HepG2 (cell line): ENCODE results near the gene THOC1. TPM values are rescaled to one million over a fixed set of nuclear protein-coding genes. Genes with fewer than 3 reads are reported as not detected.

Experiments used
- ATAC-seq: fragments of 200-7000 bp; cut with Tn5 transposase; 3 replicates; pipeline ENCODE4 v1.9.1; 2020; ENCODE audit warnings: mild to moderate bottlenecking, moderate library complexity
- BruUV-seq: library from RNA; stranded (reverse); fragments of 400-500 nt; replicated peaks from 2 replicates; lab custom pipeline; 2021; lab: Mats Ljungman, UMichigan
- CTCF ChIA-PET: fragments of 300-600 bp; formaldehyde crosslinking; extraction: SDS; loops from one replicate; lab custom pipeline; 2021; ENCODE audit warnings: low total read pairs, inconsistent platforms, low intra/inter-chr PET ratio; lab: Yijun Ruan, JAX
- POLR2A ChIA-PET: fragments of 350-600 bp; sonication (Branson Sonifier 250); formaldehyde crosslinking; loops from one replicate; lab custom pipeline; 2020; ENCODE audit warnings: antibody characterized with exemption, inconsistent platforms; lab: Yijun Ruan, JAX
- DNase-seq: peaks from one replicate; pipeline ENCODE4 v3.0.0-alpha.2; 2015; ENCODE audit warnings: low spot score
- FAIRE-seq: peaks from 3 replicates; lab custom pipeline; 2011; peaks lifted over from hg19 to GRCh38; lab: Jason Lieb, UNC
- H2AFZ ChIP-seq: one replicate; pipeline ENCODE4 v1.6.1; 2011; ENCODE audit warnings: low read length, inconsistent platforms
- H3K27ac ChIP-seq: fragments of 300-600 bp; 3 replicates; pipeline ENCODE4 v1.8.0; 2011; ENCODE audit warnings: mixed run types, mild to moderate bottlenecking, mixed read lengths, low read length, inconsistent platforms; ENCODE audit not compliant: insufficient read depth; ENCODE audit errors: extremely low read length
- H3K27me3 ChIP-seq, 2 experiments: fragments of 200-600 bp in 1 of 2; 2 replicates in 1 of 2; 3 replicates in 1 of 2; pipeline versions ENCODE4 v1.6.0 to v1.8.0; 2011; ENCODE audit warnings: low read length in 2 of 2, mild to moderate bottlenecking in 2 of 2, moderate library complexity in 2 of 2, inconsistent platforms in 1 of 2; ENCODE audit not compliant: insufficient read depth in 2 of 2, control insufficient read depth in 1 of 2
- H3K36me3 ChIP-seq, 2 experiments: fragments of 200-600 bp in 1 of 2; replicated peaks in 1 of 2; 2 replicates in 1 of 2; 3 replicates in 1 of 2; pipeline versions ENCODE4 v1.5.1 to v1.8.0; 2011; ENCODE audit warnings: low read length in 2 of 2, inconsistent platforms in 1 of 2; ENCODE audit not compliant: insufficient read depth in 2 of 2, control insufficient read depth in 1 of 2
- H3K4me1 ChIP-seq: 2 replicates; pipeline ENCODE4 v1.5.1; 2012; ENCODE audit warnings: low read length, inconsistent platforms; ENCODE audit not compliant: insufficient read depth
- H3K4me2 ChIP-seq: 2 replicates; pipeline ENCODE4 v1.6.0; 2011; ENCODE audit warnings: low read depth, low read length, inconsistent platforms
- H3K4me3 ChIP-seq, 3 experiments: fragments of 200-600 bp in 1 of 3; sonication (generic), shearing (Covaris generic) in 1 of 3; replicated peaks in 1 of 3; 2 replicates each; pipeline ENCODE4 v1.5.1; 2011 to 2016; ENCODE audit warnings: low read length in 3 of 3, inconsistent platforms in 2 of 3, low read depth in 2 of 3, mild to moderate bottlenecking in 2 of 3, control low read depth in 1 of 3, mixed read lengths in 1 of 3; ENCODE audit not compliant: insufficient read depth in 1 of 3
- H3K79me2 ChIP-seq: one replicate; pipeline ENCODE4 v1.6.1; 2011; ENCODE audit warnings: low read length, inconsistent platforms; ENCODE audit not compliant: insufficient read depth
- H3K9ac ChIP-seq: 2 replicates; pipeline ENCODE4 v1.6.0; 2011; ENCODE audit warnings: mild to moderate bottlenecking, low read depth, low read length, inconsistent platforms; ENCODE audit not compliant: insufficient read depth
- H3K9me3 ChIP-seq: 2 replicates; pipeline ENCODE4 v1.5.1; 2012; ENCODE audit warnings: mild to moderate bottlenecking, low read length
- H4K20me1 ChIP-seq: 2 replicates; pipeline ENCODE4 v1.6.0; 2011; ENCODE audit warnings: inconsistent platforms, mild to moderate bottlenecking, low read length, moderate library complexity; ENCODE audit not compliant: insufficient read depth
- CEBPG ChIP-seq: IDR thresholded peaks from 2 replicates; pipeline ENCODE4 v1.6.1; 2016
- CHD2 ChIP-seq: IDR thresholded peaks from 2 replicates; pipeline ENCODE4 v1.6.1; 2011; ENCODE audit warnings: low read depth, low read length, improper control_type of control experiment
- GATAD2A ChIP-seq: IDR thresholded peaks from 2 replicates; pipeline ENCODE4 v1.6.1; 2016
- MYNN ChIP-seq: sonication (generic); formaldehyde crosslinking; IDR thresholded peaks from 2 replicates; pipeline ENCODE4 v1.4.0; 2020; ENCODE audit warnings: mild to moderate bottlenecking, low read depth, missing genetic modification reagents
- PBX3 ChIP-seq: sonication (generic); formaldehyde crosslinking; IDR thresholded peaks from 2 replicates; pipeline ENCODE4 v1.8.1; 2023; ENCODE audit warnings: missing genetic modification reagents, inconsistent platforms, borderline replicate concordance
- PRDM4 ChIP-seq: sonication (generic); formaldehyde crosslinking; IDR thresholded peaks from 2 replicates; pipeline ENCODE4 v1.9.0; 2021; ENCODE audit warnings: missing genetic modification reagents, borderline replicate concordance
- RARG ChIP-seq: sonication (generic); formaldehyde crosslinking; IDR thresholded peaks from 2 replicates; pipeline ENCODE4 v1.4.0; 2020; ENCODE audit warnings: low read depth, mild to moderate bottlenecking, missing genetic modification reagents
- SOX6 ChIP-seq, 2 experiments: fragments of 450-650 bp in 1 of 2; sonication (generic) in 1 of 2; formaldehyde crosslinking in 1 of 2; IDR thresholded peaks; 2 replicates each; pipeline versions ENCODE4 v1.4.0 to v1.6.1; 2017 to 2020; ENCODE audit warnings: antibody characterized with exemption in 1 of 2, mild to moderate bottlenecking in 1 of 2, missing genetic modification reagents in 1 of 2
- TCF7L2 ChIP-seq: IDR thresholded peaks from 2 replicates; pipeline ENCODE4 v1.6.1; 2011; ENCODE audit warnings: mild to moderate bottlenecking, low read depth, low read length, moderate library complexity
- ZFP36 ChIP-seq: fragments of 150-350 bp; IDR thresholded peaks from 2 replicates; pipeline ENCODE4 v1.6.1; 2018; ENCODE audit warnings: borderline replicate concordance, low read length, low read depth; ENCODE audit not compliant: partially characterized antibody
- ZNF205 ChIP-seq: IDR thresholded peaks from 2 replicates; pipeline ENCODE4 v1.6.1; 2018; ENCODE audit warnings: missing biosample characterization, missing genetic modification reagents
- ZNF446 ChIP-seq: sonication (generic); formaldehyde crosslinking; IDR thresholded peaks from 2 replicates; pipeline ENCODE4 v1.5.0; 2020; ENCODE audit warnings: mild to moderate bottlenecking, missing genetic modification reagents
- ZNF567 ChIP-seq: sonication (generic); formaldehyde crosslinking; IDR thresholded peaks from 2 replicates; pipeline ENCODE4 v1.8.1; 2023; ENCODE audit warnings: mild to moderate bottlenecking, missing genetic modification reagents, borderline replicate concordance
- WGBS: methylation state at CpG from one replicate; pipeline ENCODE4 v1.1.6; 2017; ENCODE audit warnings: low lambda C conversion rate; 5-methylcytosine and 5-hydroxymethylcytosine counted together
- in situ Hi-C: cut with HindIII; loops from 2 replicates; pipeline ENCODE4 v1.10.0; 2017; ENCODE audit warnings: low pct_unique_long_range_greater_than_20kb; ENCODE audit not compliant: extremely low pct_ligation_motif_present
- intact Hi-C: fragments of 100-400 bp; cut with micrococcal nuclease; formaldehyde crosslinking; loops from one replicate; pipeline ENCODE4 v1.10.0; 2022; ENCODE audit not compliant: unreplicated experiment
- polyA plus RNA-seq, 8 experiments: library from polyadenylated mRNA; depleted of rRNA in 3 of 8; stranded (reverse) in 7 of 8; unstranded in 1 of 8; fragments of >200 nt; fragmentation: Illumina TruSeq in 4 of 8; extraction: Trizol in 4 of 8; gene quantifications; 2 replicates each; pipeline versions ENCODE4 v1.2.1 to v1.2.3, GENCODE V29; 2011 to 2016; ENCODE audit warnings: low read depth in 4 of 8, missing spikeins in 1 of 8, mixed read lengths in 1 of 8; ENCODE audit not compliant: insufficient read depth in 1 of 8
- total RNA-seq, 5 experiments: library from RNA; depleted of rRNA; stranded (reverse); fragments of >200 nt; fragmentation: Illumina TruSeq; extraction: Trizol; gene quantifications; 2 replicates each; pipeline ENCODE4 v1.2.3, GENCODE V29; 2016; ENCODE audit warnings: low read depth in 1 of 5
- TF ChIP-seq, protein P1 (sequence below): sonication (generic); formaldehyde crosslinking; IDR thresholded peaks from 2 replicates; pipeline ENCODE4 v1.4.0; 2020; ENCODE audit warnings: missing genetic modification reagents

The THOC1 gene
- total and polyA plus RNA-seq, 2 of the 13 experiments (the other 11 are each of a cell fraction or from before 2014, with no cell fraction given), result 40.6 to 56.7 TPM

DNA sequence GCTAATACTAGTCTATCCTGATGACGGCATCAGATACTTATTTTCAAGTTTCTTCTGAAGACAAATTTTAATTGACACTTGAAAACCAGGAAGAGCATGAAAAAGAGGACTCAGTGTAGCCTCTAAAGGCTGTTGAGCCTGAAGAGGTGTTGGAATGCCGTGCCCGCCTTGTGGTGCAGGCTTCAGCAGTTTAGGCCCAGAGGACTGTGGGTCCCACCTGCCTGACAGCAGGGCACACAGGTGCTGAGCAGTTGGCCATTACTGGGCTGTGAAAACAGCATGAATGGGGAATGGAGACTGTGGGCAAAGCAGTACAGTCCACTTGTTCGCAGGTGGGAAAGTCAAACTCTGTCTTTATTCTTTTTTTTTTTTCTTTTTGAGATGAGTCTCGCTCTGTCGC lies 49.8 kb upstream of the THOC1 start:
- intact Hi-C loops, result no loop called here
- ATAC-seq, result no peak
- H3K36me3 ChIP-seq, result no peaks in the 10 kb centered on the region
- CTCF ChIA-PET, result no interaction called here
- in situ Hi-C loops, result no loop called here
- FAIRE-seq, result no peak
- no peaks in the 10 kb centered on the region for H4K20me1 ChIP-seq
- POLR2A ChIA-PET, result no interaction called here
- no peaks in the 10 kb centered on the region for H3K9me3 ChIP-seq
- H2AFZ ChIP-seq, result no peak overlapping the region
- H3K9ac ChIP-seq, result no peak overlapping the region
- H3K27me3 ChIP-seq, result no peaks in the 10 kb centered on the region
- no TSS peak for BruUV-seq
- no peak overlapping the region for H3K4me3 ChIP-seq
- no peak overlapping the region for H3K4me2 ChIP-seq
- WGBS, result 89% methylated on average over 6 of the region's 6 CpGs
- DNase-seq, result no peak
- no peaks in the 10 kb centered on the region for H3K79me2 ChIP-seq
- H3K27ac ChIP-seq, result no peak overlapping the region
- TF ChIP-seq RARG (no peak), ZNF446 (CRISPR knock-in tag) (no peak), TCF7L2 (no peak), CEBPG (CRISPR knock-in tag) (no peak), ZNF567 (CRISPR knock-in tag) (no peak), PRDM4 (no peak), MYNN (CRISPR knock-in tag) (no peak), SOX6 (IDR thresholded peaks at IDR 0.05) (no peak), SOX6 (CRISPR knock-in tag; IDR thresholded peaks at IDR 0.05) (no peak), GATAD2A (CRISPR knock-in tag) (no peak), ZFP36 (no peak), CHD2 (no peak), PBX3 (CRISPR knock-in tag) (no peak), ZNF205 (no peak)
- TF ChIP-seq, protein P1, sequence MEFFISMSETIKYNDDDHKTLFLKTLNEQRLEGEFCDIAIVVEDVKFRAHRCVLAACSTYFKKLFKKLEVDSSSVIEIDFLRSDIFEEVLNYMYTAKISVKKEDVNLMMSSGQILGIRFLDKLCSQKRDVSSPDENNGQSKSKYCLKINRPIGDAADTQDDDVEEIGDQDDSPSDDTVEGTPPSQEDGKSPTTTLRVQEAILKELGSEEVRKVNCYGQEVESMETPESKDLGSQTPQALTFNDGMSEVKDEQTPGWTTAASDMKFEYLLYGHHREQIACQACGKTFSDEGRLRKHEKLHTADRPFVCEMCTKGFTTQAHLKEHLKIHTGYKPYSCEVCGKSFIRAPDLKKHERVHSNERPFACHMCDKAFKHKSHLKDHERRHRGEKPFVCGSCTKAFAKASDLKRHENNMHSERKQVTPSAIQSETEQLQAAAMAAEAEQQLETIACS (CRISPR knock-in tag), result no peak
- H3K4me1 ChIP-seq, result peaks cover 10% of the 10 kb centered on the region
